Glutamatergic neuron (in vitro differentiated cells): ENCODE measurements around the gene COLQ. TPM values are rescaled to one million over a fixed set of nuclear protein-coding genes. Genes with fewer than 3 reads are reported as not detected.
"Not testable (repeated sequence)": the region's sequence is repeated elsewhere in the genome, so short reads cannot be mapped to it uniquely, and the experiment has no call there.

Experiments used
- DNase-seq: peaks from one replicate; pipeline ENCODE4 v3.0.0; 2022
- H3K27ac Mint-ChIP-seq: one replicate; pipeline ENCODE4 v1.8.0; 2020; ENCODE audit warnings: mild to moderate bottlenecking, mixed read lengths, inconsistent platforms; ENCODE audit not compliant: unreplicated experiment
- H3K27me3 Mint-ChIP-seq: one replicate; pipeline ENCODE4 v1.8.0; 2020; ENCODE audit warnings: mild to moderate bottlenecking, moderate library complexity, mixed read lengths, inconsistent platforms; ENCODE audit not compliant: unreplicated experiment
- H3K36me3 Mint-ChIP-seq: one replicate; pipeline ENCODE4 v1.8.0; 2020; ENCODE audit warnings: mild to moderate bottlenecking, mixed read lengths, inconsistent platforms; ENCODE audit not compliant: unreplicated experiment
- H3K4me1 Mint-ChIP-seq: one replicate; pipeline ENCODE4 v1.8.0; 2020; ENCODE audit warnings: mild to moderate bottlenecking, low read depth, mixed read lengths, inconsistent platforms; ENCODE audit not compliant: unreplicated experiment
- H3K4me3 Mint-ChIP-seq: one replicate; pipeline ENCODE4 v1.8.0; 2020; ENCODE audit warnings: mild to moderate bottlenecking, mixed read lengths, inconsistent platforms; ENCODE audit not compliant: unreplicated experiment
- H3K9me3 Mint-ChIP-seq: one replicate; pipeline ENCODE4 v1.8.0; 2020; ENCODE audit warnings: mild to moderate bottlenecking, moderate library complexity, mixed read lengths, inconsistent platforms; ENCODE audit not compliant: unreplicated experiment
- CTCF ChIP-seq: fragments of 200-600 bp; sonication (generic); IDR thresholded peaks from one replicate; pipeline ENCODE4 v1.5.0; 2021; ENCODE audit not compliant: partially characterized antibody, unreplicated experiment
- total RNA-seq: library from RNA; stranded (reverse); fragmentation: NEBNext Ultra II Directional; extraction: Animal tissue kit (Norgen Biotek cat#: 25700); gene quantifications from one replicate; pipeline ENCODE4 v1.2.1, GENCODE V29; 2021; ENCODE audit not compliant: unreplicated experiment

The COLQ gene
- total RNA-seq, 1 donor from 2014 or later = 4.8 TPM

GRCh38 chr3:15462451-15462850 lies 59.1 kb downstream of the COLQ start:
- no peak for TF ChIP-seq CTCF

GRCh38 chr3:15460891-15461531 lies 60.5 kb downstream of the COLQ start:
- Mint-ChIP-seq H3K27ac (no peak overlapping the region), H3K27me3 (peaks cover 5% of the 10 kb centered on the region), H3K4me1 (peaks cover 9% of the 10 kb centered on the region), H3K36me3 (peaks cover 10% of the 10 kb centered on the region), H3K4me3 (no peak overlapping the region), H3K9me3 (peaks cover 2% of the 10 kb centered on the region)
- TF ChIP-seq CTCF = no peak
- DNase-seq = no peak

More at GRCh38 chr3:15462451-15462850, 59.1 kb downstream of the COLQ start:
- Mint-ChIP-seq H3K27ac (no peak overlapping the region), H3K36me3 (peaks cover 13% of the 10 kb centered on the region), H3K9me3 (peaks cover 2% of the 10 kb centered on the region), H3K4me3 (no peak overlapping the region), H3K27me3 (peaks cover 5% of the 10 kb centered on the region), H3K4me1 (peaks cover 13% of the 10 kb centered on the region)
- DNase-seq = no peak

GRCh38 chr3:15458212-15458780 lies 63.2 kb downstream of the COLQ start:
- TF ChIP-seq CTCF = no peak
- Mint-ChIP-seq H3K27ac (no peak overlapping the region), H3K27me3 (peaks cover 5% of the 10 kb centered on the region), H3K4me3 (no peak overlapping the region), H3K9me3 (peaks cover 2% of the 10 kb centered on the region), H3K4me1 (peaks cover 9% of the 10 kb centered on the region), H3K36me3 (peaks cover 6% of the 10 kb centered on the region)
- DNase-seq = no peak

GRCh38 chr3:15456915-15457314 lies 64.6 kb downstream of the COLQ start:
- H3K27me3 Mint-ChIP-seq, H3K4me3 Mint-ChIP-seq, H3K27ac Mint-ChIP-seq, H3K4me1 Mint-ChIP-seq, H3K9me3 Mint-ChIP-seq, H3K36me3 Mint-ChIP-seq, DNase-seq: not testable (repeated sequence)

GRCh38 chr3:15456321-15456720 lies 65.2 kb downstream of the COLQ start:
- H3K4me3 Mint-ChIP-seq = no peak overlapping the region
- peaks cover 2% of the 10 kb centered on the region for H3K9me3 Mint-ChIP-seq
- no peak overlapping the region for H3K27ac Mint-ChIP-seq
- peaks cover 7% of the 10 kb centered on the region for H3K36me3 Mint-ChIP-seq
- H3K4me1 Mint-ChIP-seq = peaks cover 9% of the 10 kb centered on the region
- DNase-seq = no peak
- peaks cover 3% of the 10 kb centered on the region for H3K27me3 Mint-ChIP-seq
- no peak for TF ChIP-seq CTCF
